Prostate gland (tissue), 2 donors: Measurements from ENCODE around the gene ATXN10.

Source experiments
- POLR2A ChIP-seq: fragments of 450-650 bp; IDR thresholded peaks from one replicate; pipeline ENCODE4 v1.6.1; 2016; ENCODE audit warnings: antibody characterized with exemption, mild to moderate bottlenecking
- POLR2AphosphoS5 ChIP-seq: sonication (generic); formaldehyde crosslinking; IDR thresholded peaks from one replicate; pipeline ENCODE4 v1.6.1; 2017; ENCODE audit warnings: antibody characterized with exemption
- TF ChIP-seq, protein P1 (sequence below), 4 experiments: fragments of 200-600 bp in 2 of 4; fragments of 450-650 bp in 2 of 4; sonication (generic) in 2 of 4; IDR thresholded peaks; 1 replicate in 3 of 4; 2 replicates in 1 of 4; pipeline ENCODE4 v1.5.1; 2016 to 2019; ENCODE audit warnings: antibody characterized with exemption in 4 of 4, mild to moderate bottlenecking in 2 of 4, moderate library complexity in 2 of 4

DNA sequence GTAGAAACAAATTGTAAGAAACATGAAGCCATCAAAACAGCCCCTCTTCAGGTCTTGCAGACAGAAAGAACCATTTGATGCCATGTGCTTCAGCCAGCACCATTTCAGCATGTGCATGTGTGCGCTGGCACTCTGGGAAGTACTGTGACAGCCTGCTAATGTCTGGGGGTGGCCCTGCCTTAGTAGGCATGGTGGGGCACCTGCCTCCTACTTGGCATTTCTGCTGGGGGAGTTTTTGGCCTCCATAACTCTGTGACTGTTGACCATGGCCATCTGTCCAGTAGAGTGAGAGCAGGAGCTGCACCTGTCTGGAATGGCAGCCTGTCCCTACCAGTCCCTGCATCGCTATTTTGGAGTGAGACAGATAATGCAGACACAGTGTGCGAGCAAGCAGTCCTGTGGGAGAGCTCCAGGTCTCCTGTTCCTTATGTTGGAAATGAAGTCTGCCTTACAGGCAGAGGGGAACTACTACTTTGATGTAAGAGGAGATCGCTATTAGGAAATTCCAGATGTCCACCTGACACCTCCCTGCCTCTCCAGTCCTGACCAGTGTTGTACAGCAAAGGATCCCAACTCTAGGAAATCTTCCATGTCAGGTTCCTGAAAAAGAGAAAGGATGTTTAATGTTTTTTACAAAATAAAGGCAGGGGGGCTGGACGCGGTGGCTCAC is 102.5 kb downstream of the ATXN10 start:
- TF ChIP-seq, protein P1, sequence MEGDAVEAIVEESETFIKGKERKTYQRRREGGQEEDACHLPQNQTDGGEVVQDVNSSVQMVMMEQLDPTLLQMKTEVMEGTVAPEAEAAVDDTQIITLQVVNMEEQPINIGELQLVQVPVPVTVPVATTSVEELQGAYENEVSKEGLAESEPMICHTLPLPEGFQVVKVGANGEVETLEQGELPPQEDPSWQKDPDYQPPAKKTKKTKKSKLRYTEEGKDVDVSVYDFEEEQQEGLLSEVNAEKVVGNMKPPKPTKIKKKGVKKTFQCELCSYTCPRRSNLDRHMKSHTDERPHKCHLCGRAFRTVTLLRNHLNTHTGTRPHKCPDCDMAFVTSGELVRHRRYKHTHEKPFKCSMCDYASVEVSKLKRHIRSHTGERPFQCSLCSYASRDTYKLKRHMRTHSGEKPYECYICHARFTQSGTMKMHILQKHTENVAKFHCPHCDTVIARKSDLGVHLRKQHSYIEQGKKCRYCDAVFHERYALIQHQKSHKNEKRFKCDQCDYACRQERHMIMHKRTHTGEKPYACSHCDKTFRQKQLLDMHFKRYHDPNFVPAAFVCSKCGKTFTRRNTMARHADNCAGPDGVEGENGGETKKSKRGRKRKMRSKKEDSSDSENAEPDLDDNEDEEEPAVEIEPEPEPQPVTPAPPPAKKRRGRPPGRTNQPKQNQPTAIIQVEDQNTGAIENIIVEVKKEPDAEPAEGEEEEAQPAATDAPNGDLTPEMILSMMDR (IDR thresholded peaks at IDR 0.05), result no peak
- no peak for TF ChIP-seq POLR2AphosphoS5
- no peak for TF ChIP-seq POLR2A
